PC-3 (cell line): Measurements from ENCODE around the gene SLC25A36. TPM values are rescaled to one million over a fixed set of nuclear protein-coding genes. Genes with fewer than 3 reads are reported as not detected.
"Not testable (repeated sequence)": the region's sequence is repeated elsewhere in the genome, so short reads cannot be mapped to it uniquely, and the experiment has no call there.

Experiments used
- ATAC-seq: fragments of 200-7000 bp; cut with Tn5 transposase; 2 replicates; pipeline ENCODE4 v1.9.1; 2020; ENCODE audit warnings: mild to moderate bottlenecking, moderate library complexity
- BruUV-seq: library from RNA; stranded (reverse); fragments of 400-500 nt; replicated peaks from 2 replicates; lab custom pipeline; 2021; lab: Mats Ljungman, UMichigan
- CTCF ChIA-PET: fragments of 300-600 bp; sonication (Branson Sonifier 250); formaldehyde crosslinking; loops from one replicate; lab custom pipeline; 2022; ENCODE audit warnings: antibody characterized with exemption; lab: Charles Lee
- POLR2A ChIA-PET: fragments of 300-600 bp; sonication (Branson Sonifier 250); formaldehyde crosslinking; loops from one replicate; lab custom pipeline; 2022; ENCODE audit warnings: antibody characterized with exemption; ENCODE audit not compliant: unreplicated experiment; lab: Charles Lee
- DNase-seq: peaks from one replicate; pipeline ENCODE4 v3.0.0-alpha.2; 2015
- H2AFZ ChIP-seq: fragments of 300-600 bp; sonication (generic); 2 replicates; pipeline ENCODE4 v1.6.0; 2016; ENCODE audit warnings: antibody characterized with exemption, low read length
- H3F3A ChIP-seq: fragments of 300-600 bp; sonication (generic); one replicate; pipeline ENCODE4 v1.6.0; 2017; ENCODE audit warnings: antibody characterized with exemption, low read length, control low read depth, mild to moderate bottlenecking; ENCODE audit not compliant: unreplicated experiment
- H3K27ac ChIP-seq: fragments of 300-600 bp; sonication (generic); 2 replicates; pipeline ENCODE4 v1.5.1; 2016; ENCODE audit warnings: mild to moderate bottlenecking, low read length
- H3K27me3 ChIP-seq: fragments of 300-600 bp; sonication (generic); 2 replicates; pipeline ENCODE4 v1.6.1; 2016; ENCODE audit warnings: low read length, mixed read lengths
- H3K36me3 ChIP-seq: fragments of 300-600 bp; sonication (generic); 2 replicates; pipeline ENCODE4 v1.6.1; 2016; ENCODE audit warnings: low read depth, mixed run types, low read length, mixed read lengths
- H3K4me1 ChIP-seq: fragments of 300-600 bp; sonication (generic); 2 replicates; pipeline ENCODE4 v1.5.1; 2016; ENCODE audit warnings: low read length; ENCODE audit not compliant: insufficient read depth
- H3K4me2 ChIP-seq: fragments of 300-600 bp; sonication (generic); 2 replicates; pipeline ENCODE4 v1.6.0; 2016; ENCODE audit warnings: low read length
- H3K4me3 ChIP-seq: fragments of 300-600 bp; sonication (generic); 2 replicates; pipeline ENCODE4 v1.5.1; 2016; ENCODE audit warnings: mild to moderate bottlenecking, low read length, mixed read lengths
- H3K79me2 ChIP-seq: fragments of 300-600 bp; sonication (generic); 2 replicates; pipeline ENCODE4 v1.6.1; 2017; ENCODE audit warnings: low read length, mixed read lengths
- H3K9ac ChIP-seq: fragments of 300-600 bp; sonication (generic); 2 replicates; pipeline ENCODE4 v1.6.0; 2016; ENCODE audit warnings: mild to moderate bottlenecking, low read length
- H3K9me2 ChIP-seq: fragments of 300-600 bp; sonication (generic); replicated peaks from 2 replicates; pipeline ENCODE4 v1.6.1; 2016; ENCODE audit warnings: mixed run types, low read length, mixed read lengths
- H3K9me3 ChIP-seq: fragments of 300-600 bp; sonication (generic); 2 replicates; pipeline ENCODE4 v1.6.1; 2016; ENCODE audit warnings: low read length, mixed read lengths
- H4K20me1 ChIP-seq: fragments of 300-600 bp; sonication (generic); 2 replicates; pipeline ENCODE4 v1.6.1; 2016; ENCODE audit warnings: low read length, mixed read lengths
- CTCF ChIP-seq: fragments of 300-600 bp; sonication (generic); conservative IDR thresholded peaks from 2 replicates; pipeline ENCODE4 v1.5.1; 2017; ENCODE audit warnings: antibody characterized with exemption, low read depth, mild to moderate bottlenecking, low read length
- EZH2 ChIP-seq: fragments of 300-600 bp; sonication (generic); IDR thresholded peaks from one replicate; pipeline ENCODE4 v1.6.1; 2017; ENCODE audit warnings: antibody characterized with exemption, mild to moderate bottlenecking, low read length; ENCODE audit not compliant: unreplicated experiment
- EZH2phosphoT487 ChIP-seq: fragments of 300-600 bp; sonication (generic); IDR thresholded peaks from 2 replicates; pipeline ENCODE4 v1.6.1; 2018; ENCODE audit warnings: mild to moderate bottlenecking, antibody characterized with exemption, low read length, borderline replicate concordance
- intact Hi-C: fragments of 100-400 bp; cut with micrococcal nuclease; formaldehyde crosslinking; loops from 2 replicates; pipeline ENCODE4 v1.9.0; 2023
- total RNA-seq: library from RNA; depleted of rRNA; stranded (reverse); fragments of >200 nt; gene quantifications from 2 replicates; pipeline ENCODE4 v1.2.3, GENCODE V29; 2014

Gene SLC25A36
- total RNA-seq, 1 experiment from 2014 or later = 57.3 TPM

DNA sequence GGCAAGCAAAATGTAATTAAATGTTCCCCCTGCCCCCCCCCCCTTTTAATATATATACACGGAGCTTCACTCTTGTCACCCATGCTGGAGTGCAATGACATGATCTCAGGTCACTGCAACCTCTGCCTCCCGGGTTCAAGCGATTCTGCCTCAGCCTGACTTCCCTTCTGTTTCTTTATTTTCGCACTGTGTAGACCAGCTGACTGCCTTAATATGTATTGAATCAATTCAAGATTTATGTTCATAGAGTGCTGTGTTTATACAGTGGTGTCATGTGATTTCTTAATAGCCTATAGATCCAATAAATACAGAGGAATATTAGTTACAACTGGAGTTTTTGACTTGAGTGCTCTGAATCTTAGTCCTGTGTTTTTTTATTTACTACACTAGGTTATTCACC lies 39.0 kb downstream of the SLC25A36 start:
- Histone ChIP-seq H4K20me1 (no peaks in the 10 kb centered on the region), H3K4me1 (no peaks in the 10 kb centered on the region), H3K79me2 (no peaks in the 10 kb centered on the region), H3F3A (no peaks in the 10 kb centered on the region), H3K4me2 (no peak overlapping the region), H3K36me3 (peaks cover 17% of the 10 kb centered on the region), H2AFZ (no peak overlapping the region), H3K27me3 (no peaks in the 10 kb centered on the region), H3K9me3 (no peaks in the 10 kb centered on the region), H3K27ac (no peak overlapping the region), H3K4me3 (no peak overlapping the region), H3K9me2 (no peaks in the 10 kb centered on the region), H3K9ac (no peak overlapping the region)
- DNase-seq (no peak), ATAC-seq (no peak)
- CTCF ChIA-PET = no interaction called here
- TF ChIP-seq CTCF (no peak), EZH2phosphoT487 (no peak), EZH2 (no peak)
- intact Hi-C loops = no loop called here
- no TSS peak for BruUV-seq
- POLR2A ChIA-PET = no interaction called here

DNA sequence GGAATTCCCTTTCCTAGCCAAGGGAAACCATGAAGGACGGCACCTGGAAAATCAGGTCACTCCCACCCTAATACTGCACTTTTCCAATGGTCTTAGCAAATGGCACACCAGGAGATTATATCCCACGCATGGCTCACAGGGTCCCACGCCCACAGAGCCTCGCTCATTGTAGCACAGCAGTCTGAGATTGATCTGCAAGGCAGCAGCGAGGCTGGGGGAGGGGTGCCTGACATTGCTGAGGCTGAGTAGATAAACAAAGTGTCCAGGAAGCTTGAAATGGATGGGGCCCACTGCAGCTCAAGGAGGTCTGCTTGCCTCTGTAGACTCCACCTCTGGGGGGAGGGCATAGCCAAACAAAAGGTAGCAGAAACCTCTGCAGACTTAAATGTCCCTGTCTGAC lies 46.2 kb downstream of the SLC25A36 start:
- H3K4me2 ChIP-seq, H3K27ac ChIP-seq, H3K9me2 ChIP-seq, DNase-seq, intact Hi-C loops, H3K4me1 ChIP-seq, H3K36me3 ChIP-seq, H4K20me1 ChIP-seq, H3K9ac ChIP-seq, CTCF ChIA-PET, H3K79me2 ChIP-seq, POLR2A ChIA-PET, H3K27me3 ChIP-seq, ATAC-seq, H3F3A ChIP-seq, BruUV-seq, H2AFZ ChIP-seq, H3K4me3 ChIP-seq, H3K9me3 ChIP-seq: not testable (repeated sequence)

GRCh38 chr3:140994316-140994715 lies 52.7 kb downstream of the SLC25A36 start:
- no peaks in the 10 kb centered on the region for H3K4me1 ChIP-seq
- no peak for ATAC-seq
- POLR2A ChIA-PET = no interaction called here
- no peak overlapping the region for H3K9ac ChIP-seq
- H4K20me1 ChIP-seq = no peaks in the 10 kb centered on the region
- H3K36me3 ChIP-seq = no peaks in the 10 kb centered on the region
- no peak for DNase-seq
- H3K9me2 ChIP-seq = no peaks in the 10 kb centered on the region
- CTCF ChIA-PET = no interaction called here
- no peak overlapping the region for H3K4me3 ChIP-seq
- no peak overlapping the region for H3K4me2 ChIP-seq
- intact Hi-C loops = no loop called here
- H3K9me3 ChIP-seq = no peaks in the 10 kb centered on the region
- BruUV-seq = no TSS peak
- TF ChIP-seq EZH2 (no peak), EZH2phosphoT487 (no peak), CTCF (no peak)
- no peak overlapping the region for H3K27ac ChIP-seq
- no peaks in the 10 kb centered on the region for H3F3A ChIP-seq
- H3K27me3 ChIP-seq = no peaks in the 10 kb centered on the region
- no peak overlapping the region for H2AFZ ChIP-seq
- H3K79me2 ChIP-seq = no peaks in the 10 kb centered on the region

GRCh38 chr3:140994861-140995260 lies 53.2 kb downstream of the SLC25A36 start:
- intact Hi-C loops, H3K4me2 ChIP-seq: not testable (repeated sequence)

More at GRCh38 chr3:140994861-140995260, 53.2 kb downstream of the SLC25A36 start:
- ATAC-seq, H3K79me2 ChIP-seq, POLR2A ChIA-PET, H3F3A ChIP-seq, H3K27me3 ChIP-seq, H3K9me3 ChIP-seq, DNase-seq, CTCF ChIA-PET, H3K9ac ChIP-seq, H3K27ac ChIP-seq, BruUV-seq, H4K20me1 ChIP-seq, H3K4me3 ChIP-seq, H3K9me2 ChIP-seq, H2AFZ ChIP-seq, H3K36me3 ChIP-seq, H3K4me1 ChIP-seq: not testable (repeated sequence)
